PC-3 (cell line): ENCODE measurements around the gene FLOT1. TPM values are rescaled to one million over a fixed set of nuclear protein-coding genes. Genes with fewer than 3 reads are reported as not detected.

Experiments
- ATAC-seq: fragments of 200-7000 bp; cut with Tn5 transposase; 2 replicates; pipeline ENCODE4 v1.9.1; 2020; ENCODE audit warnings: mild to moderate bottlenecking, moderate library complexity
- BruUV-seq: library from RNA; stranded (reverse); fragments of 400-500 nt; replicated peaks from 2 replicates; lab custom pipeline; 2021; lab: Mats Ljungman, UMichigan
- CTCF ChIA-PET: fragments of 300-600 bp; sonication (Branson Sonifier 250); formaldehyde crosslinking; loops from one replicate; lab custom pipeline; 2022; ENCODE audit warnings: antibody characterized with exemption; lab: Charles Lee
- POLR2A ChIA-PET: fragments of 300-600 bp; sonication (Branson Sonifier 250); formaldehyde crosslinking; loops from one replicate; lab custom pipeline; 2022; ENCODE audit warnings: antibody characterized with exemption; ENCODE audit not compliant: unreplicated experiment; lab: Charles Lee
- DNase-seq: peaks from one replicate; pipeline ENCODE4 v3.0.0-alpha.2; 2015
- H2AFZ ChIP-seq: fragments of 300-600 bp; sonication (generic); 2 replicates; pipeline ENCODE4 v1.6.0; 2016; ENCODE audit warnings: antibody characterized with exemption, low read length
- H3F3A ChIP-seq: fragments of 300-600 bp; sonication (generic); one replicate; pipeline ENCODE4 v1.6.0; 2017; ENCODE audit warnings: antibody characterized with exemption, low read length, control low read depth, mild to moderate bottlenecking; ENCODE audit not compliant: unreplicated experiment
- H3K27ac ChIP-seq: fragments of 300-600 bp; sonication (generic); 2 replicates; pipeline ENCODE4 v1.5.1; 2016; ENCODE audit warnings: mild to moderate bottlenecking, low read length
- H3K27me3 ChIP-seq: fragments of 300-600 bp; sonication (generic); 2 replicates; pipeline ENCODE4 v1.6.1; 2016; ENCODE audit warnings: low read length, mixed read lengths
- H3K36me3 ChIP-seq: fragments of 300-600 bp; sonication (generic); 2 replicates; pipeline ENCODE4 v1.6.1; 2016; ENCODE audit warnings: low read depth, mixed run types, low read length, mixed read lengths
- H3K4me1 ChIP-seq: fragments of 300-600 bp; sonication (generic); 2 replicates; pipeline ENCODE4 v1.5.1; 2016; ENCODE audit warnings: low read length; ENCODE audit not compliant: insufficient read depth
- H3K4me2 ChIP-seq: fragments of 300-600 bp; sonication (generic); 2 replicates; pipeline ENCODE4 v1.6.0; 2016; ENCODE audit warnings: low read length
- H3K4me3 ChIP-seq: fragments of 300-600 bp; sonication (generic); 2 replicates; pipeline ENCODE4 v1.5.1; 2016; ENCODE audit warnings: mild to moderate bottlenecking, low read length, mixed read lengths
- H3K79me2 ChIP-seq: fragments of 300-600 bp; sonication (generic); 2 replicates; pipeline ENCODE4 v1.6.1; 2017; ENCODE audit warnings: low read length, mixed read lengths
- H3K9ac ChIP-seq: fragments of 300-600 bp; sonication (generic); 2 replicates; pipeline ENCODE4 v1.6.0; 2016; ENCODE audit warnings: mild to moderate bottlenecking, low read length
- H3K9me2 ChIP-seq: fragments of 300-600 bp; sonication (generic); replicated peaks from 2 replicates; pipeline ENCODE4 v1.6.1; 2016; ENCODE audit warnings: mixed run types, low read length, mixed read lengths
- H3K9me3 ChIP-seq: fragments of 300-600 bp; sonication (generic); 2 replicates; pipeline ENCODE4 v1.6.1; 2016; ENCODE audit warnings: low read length, mixed read lengths
- H4K20me1 ChIP-seq: fragments of 300-600 bp; sonication (generic); 2 replicates; pipeline ENCODE4 v1.6.1; 2016; ENCODE audit warnings: low read length, mixed read lengths
- CTCF ChIP-seq: fragments of 300-600 bp; sonication (generic); conservative IDR thresholded peaks from 2 replicates; pipeline ENCODE4 v1.5.1; 2017; ENCODE audit warnings: antibody characterized with exemption, low read depth, mild to moderate bottlenecking, low read length
- EZH2 ChIP-seq: fragments of 300-600 bp; sonication (generic); IDR thresholded peaks from one replicate; pipeline ENCODE4 v1.6.1; 2017; ENCODE audit warnings: antibody characterized with exemption, mild to moderate bottlenecking, low read length; ENCODE audit not compliant: unreplicated experiment
- EZH2phosphoT487 ChIP-seq: fragments of 300-600 bp; sonication (generic); IDR thresholded peaks from 2 replicates; pipeline ENCODE4 v1.6.1; 2018; ENCODE audit warnings: mild to moderate bottlenecking, antibody characterized with exemption, low read length, borderline replicate concordance
- intact Hi-C: fragments of 100-400 bp; cut with micrococcal nuclease; formaldehyde crosslinking; loops from 2 replicates; pipeline ENCODE4 v1.9.0; 2023
- total RNA-seq: library from RNA; depleted of rRNA; stranded (reverse); fragments of >200 nt; gene quantifications from 2 replicates; pipeline ENCODE4 v1.2.3, GENCODE V29; 2014

Gene FLOT1
- total RNA-seq, 1 experiment from 2014 or later = 305 TPM

- Histone ChIP-seq H4K20me1 (no peaks in the 10 kb centered on the region), H3K4me3 (no peak overlapping the region), H3K27me3 (no peaks in the 10 kb centered on the region), H3K9ac (no peak overlapping the region), H3K4me1 (no peaks in the 10 kb centered on the region), H3K9me2 (no peaks in the 10 kb centered on the region), H3K79me2 (no peaks in the 10 kb centered on the region), H2AFZ (no peak overlapping the region), H3K9me3 (no peaks in the 10 kb centered on the region), H3K36me3 (peaks cover 26% of the 10 kb centered on the region), H3K4me2 (no peak overlapping the region), H3K27ac (no peak overlapping the region), H3F3A (no peaks in the 10 kb centered on the region)
- CTCF ChIA-PET = no interaction called here
- POLR2A ChIA-PET = no interaction called here
- intact Hi-C loops = no loop called here
- DNase-seq (no peak), ATAC-seq (no peak)
- BruUV-seq = no TSS peak
- TF ChIP-seq EZH2phosphoT487 (no peak), CTCF (no peak), EZH2 (no peak)
Observed at GRCh38 chr6:30709101-30709868, 33.2 kb downstream of the FLOT1 start.

- ATAC-seq (no peak), DNase-seq (no peak)
- Histone ChIP-seq H3K27ac (no peak overlapping the region), H4K20me1 (no peaks in the 10 kb centered on the region), H3F3A (no peaks in the 10 kb centered on the region), H3K79me2 (no peaks in the 10 kb centered on the region), H3K4me2 (no peak overlapping the region), H3K4me1 (no peaks in the 10 kb centered on the region), H2AFZ (no peak overlapping the region), H3K36me3 (peaks cover 14% of the 10 kb centered on the region), H3K9ac (no peak overlapping the region), H3K4me3 (no peak overlapping the region), H3K27me3 (no peaks in the 10 kb centered on the region), H3K9me2 (no peaks in the 10 kb centered on the region), H3K9me3 (no peaks in the 10 kb centered on the region)
- BruUV-seq = no TSS peak
- TF ChIP-seq EZH2 (no peak), CTCF (no peak)
- intact Hi-C loops = no loop called here
- CTCF ChIA-PET = no interaction called here
- POLR2A ChIA-PET = no interaction called here
Observed at GRCh38 chr6:30707281-30707850, 35.1 kb downstream of the FLOT1 start.

GRCh38 chr6:30705620-30706019 lies 36.9 kb downstream of the FLOT1 start:
- Histone ChIP-seq H3K4me3 (no peak overlapping the region), H3K36me3 (peaks cover 14% of the 10 kb centered on the region), H3K4me2 (no peak overlapping the region), H3K79me2 (no peaks in the 10 kb centered on the region), H2AFZ (no peak overlapping the region), H3K9me2 (no peaks in the 10 kb centered on the region), H3K9ac (no peak overlapping the region), H3K4me1 (no peaks in the 10 kb centered on the region), H3K27me3 (no peaks in the 10 kb centered on the region), H3K27ac (no peak overlapping the region), H4K20me1 (no peaks in the 10 kb centered on the region), H3K9me3 (no peaks in the 10 kb centered on the region), H3F3A (no peaks in the 10 kb centered on the region)
- DNase-seq (no peak), ATAC-seq (no peak)
- intact Hi-C loops = no loop called here
- ChIA-PET CTCF (no interaction called here), POLR2A (interaction anchor here (0.6 kb wide), 1 partner anchor 11 kb away, joined by 5 read pairs; the partner anchor contains the start of gene MDC1)
- BruUV-seq = no TSS peak
- TF ChIP-seq EZH2phosphoT487 (no peak), EZH2 (no peak), CTCF (no peak)
